Astrocyte (in vitro differentiated cells and primary cell): ENCODE data around the gene CTSZ.

ENCODE experiments used
- EZH2 ChIP-seq: IDR thresholded peaks from 2 replicates; pipeline ENCODE4 v1.6.1; 2012; ENCODE audit warnings: mild to moderate bottlenecking, low read length, inconsistent platforms; ENCODE audit not compliant: insufficient read depth
- TF ChIP-seq, protein P1 (sequence below): IDR thresholded peaks from 2 replicates; pipeline ENCODE4 v1.5.1; 2011; ENCODE audit warnings: low read depth, mild to moderate bottlenecking, inconsistent platforms, low read length, moderate library complexity; ENCODE audit not compliant: insufficient read depth

DNA sequence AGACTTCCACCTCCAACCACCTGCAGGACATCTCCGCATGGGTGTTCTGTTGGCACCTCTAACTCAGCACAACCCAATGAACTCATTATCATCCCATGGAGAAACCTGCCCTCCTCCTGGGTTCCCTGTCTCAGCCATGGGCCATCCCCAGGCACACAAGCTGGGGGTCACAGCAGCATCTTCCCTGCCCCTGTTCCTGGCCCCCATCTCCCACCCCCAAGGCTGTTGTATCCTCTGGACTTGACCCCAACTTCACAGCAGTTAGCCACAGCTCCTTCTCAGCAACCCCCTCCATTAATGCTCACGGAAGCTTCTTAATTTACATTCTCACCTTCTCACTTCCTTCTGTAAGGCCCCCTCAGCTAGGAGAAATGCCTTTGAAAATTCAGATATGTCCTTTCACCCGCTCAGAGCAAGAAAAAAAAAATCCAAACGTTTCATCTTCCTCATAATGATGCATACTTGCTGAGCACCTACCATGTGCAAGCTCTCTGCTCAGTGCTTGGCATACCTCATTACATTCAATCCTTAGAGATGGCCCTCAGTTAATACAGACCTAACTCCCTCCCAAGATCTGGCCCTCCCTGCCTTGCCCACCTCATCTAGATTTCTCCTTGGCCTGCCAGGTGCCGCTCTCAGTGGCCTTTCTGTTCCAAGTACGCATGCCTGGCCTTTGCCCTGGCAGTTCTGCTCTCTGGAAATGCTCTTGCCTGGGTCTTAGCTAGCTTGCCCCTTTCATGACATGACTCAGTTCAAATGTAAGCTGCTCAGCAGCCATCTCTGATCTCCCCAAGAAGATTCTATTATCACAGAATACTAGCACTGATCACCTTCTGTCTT is 28.5 kb downstream of the CTSZ start:
- TF ChIP-seq, protein P1, sequence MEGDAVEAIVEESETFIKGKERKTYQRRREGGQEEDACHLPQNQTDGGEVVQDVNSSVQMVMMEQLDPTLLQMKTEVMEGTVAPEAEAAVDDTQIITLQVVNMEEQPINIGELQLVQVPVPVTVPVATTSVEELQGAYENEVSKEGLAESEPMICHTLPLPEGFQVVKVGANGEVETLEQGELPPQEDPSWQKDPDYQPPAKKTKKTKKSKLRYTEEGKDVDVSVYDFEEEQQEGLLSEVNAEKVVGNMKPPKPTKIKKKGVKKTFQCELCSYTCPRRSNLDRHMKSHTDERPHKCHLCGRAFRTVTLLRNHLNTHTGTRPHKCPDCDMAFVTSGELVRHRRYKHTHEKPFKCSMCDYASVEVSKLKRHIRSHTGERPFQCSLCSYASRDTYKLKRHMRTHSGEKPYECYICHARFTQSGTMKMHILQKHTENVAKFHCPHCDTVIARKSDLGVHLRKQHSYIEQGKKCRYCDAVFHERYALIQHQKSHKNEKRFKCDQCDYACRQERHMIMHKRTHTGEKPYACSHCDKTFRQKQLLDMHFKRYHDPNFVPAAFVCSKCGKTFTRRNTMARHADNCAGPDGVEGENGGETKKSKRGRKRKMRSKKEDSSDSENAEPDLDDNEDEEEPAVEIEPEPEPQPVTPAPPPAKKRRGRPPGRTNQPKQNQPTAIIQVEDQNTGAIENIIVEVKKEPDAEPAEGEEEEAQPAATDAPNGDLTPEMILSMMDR: no peak
- TF ChIP-seq EZH2: no peak
